ENCODE data around the gene SESN3.

SESN3 gene

GRCh38 chr11:95269036-95269819 is 38.2 kb upstream of the SESN3 start:
- TF ChIP-seq, protein P1, sequence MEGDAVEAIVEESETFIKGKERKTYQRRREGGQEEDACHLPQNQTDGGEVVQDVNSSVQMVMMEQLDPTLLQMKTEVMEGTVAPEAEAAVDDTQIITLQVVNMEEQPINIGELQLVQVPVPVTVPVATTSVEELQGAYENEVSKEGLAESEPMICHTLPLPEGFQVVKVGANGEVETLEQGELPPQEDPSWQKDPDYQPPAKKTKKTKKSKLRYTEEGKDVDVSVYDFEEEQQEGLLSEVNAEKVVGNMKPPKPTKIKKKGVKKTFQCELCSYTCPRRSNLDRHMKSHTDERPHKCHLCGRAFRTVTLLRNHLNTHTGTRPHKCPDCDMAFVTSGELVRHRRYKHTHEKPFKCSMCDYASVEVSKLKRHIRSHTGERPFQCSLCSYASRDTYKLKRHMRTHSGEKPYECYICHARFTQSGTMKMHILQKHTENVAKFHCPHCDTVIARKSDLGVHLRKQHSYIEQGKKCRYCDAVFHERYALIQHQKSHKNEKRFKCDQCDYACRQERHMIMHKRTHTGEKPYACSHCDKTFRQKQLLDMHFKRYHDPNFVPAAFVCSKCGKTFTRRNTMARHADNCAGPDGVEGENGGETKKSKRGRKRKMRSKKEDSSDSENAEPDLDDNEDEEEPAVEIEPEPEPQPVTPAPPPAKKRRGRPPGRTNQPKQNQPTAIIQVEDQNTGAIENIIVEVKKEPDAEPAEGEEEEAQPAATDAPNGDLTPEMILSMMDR (IDR thresholded peaks at IDR 0.05), result no peak

DNA sequence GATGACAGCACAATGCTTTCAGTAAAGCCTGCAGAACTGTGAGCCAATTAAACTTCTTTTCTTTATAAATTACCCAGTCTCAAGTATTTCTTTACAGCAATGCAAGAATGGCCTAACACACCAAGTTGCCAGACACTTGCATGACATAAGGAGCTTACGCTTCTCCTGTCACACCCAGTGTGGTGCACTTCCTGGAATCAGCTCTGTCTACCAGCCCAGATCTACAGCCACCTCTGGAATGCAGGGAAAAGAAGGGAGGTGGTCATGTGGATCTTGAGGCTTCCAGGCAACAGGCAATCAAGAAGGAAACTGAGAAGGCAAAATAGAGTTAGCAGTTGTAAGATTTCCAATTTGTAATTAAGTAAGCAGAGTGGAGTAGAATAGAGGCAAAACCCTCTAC is 37.4 kb upstream of the SESN3 start:
- Histone ChIP-seq H3K9ac (no peak overlapping the region), H3K9me3 (ENCODE audit: control insufficient read depth, low read length) (no peaks in the 10 kb centered on the region), H3K4me3 (ENCODE audit: low read depth, low read length) (no peak overlapping the region), H3K27ac (no peak overlapping the region), H3K4me1 (peaks cover 6% of the 10 kb centered on the region), H2AFZ (no peak overlapping the region), H3K4me2 (ENCODE audit: low read length) (no peak overlapping the region), H3K36me3 (ENCODE audit: control insufficient read depth, insufficient read depth, low read length) (no peaks in the 10 kb centered on the region), H3K79me2 (no peaks in the 10 kb centered on the region), H3K27me3 (ENCODE audit: control insufficient read depth, insufficient read depth, low read length) (no peaks in the 10 kb centered on the region)
- TF ChIP-seq, protein P1 (IDR thresholded peaks at IDR 0.05), result no peak

More at GRCh38 chr11:95269036-95269819, 38.2 kb upstream of the SESN3 start:
- Histone ChIP-seq H3K36me3 (ENCODE audit: control insufficient read depth, insufficient read depth, low read length) (no peaks in the 10 kb centered on the region), H3K79me2 (no peaks in the 10 kb centered on the region), H3K27ac (no peak overlapping the region), H3K9me3 (ENCODE audit: control insufficient read depth, low read length) (no peaks in the 10 kb centered on the region), H3K27me3 (ENCODE audit: control insufficient read depth, insufficient read depth, low read length) (no peaks in the 10 kb centered on the region), H3K4me3 (ENCODE audit: low read depth, low read length) (no peak overlapping the region), H3K4me2 (ENCODE audit: low read length) (no peak overlapping the region), H3K4me1 (peaks cover 6% of the 10 kb centered on the region), H3K9ac (no peak overlapping the region), H2AFZ (no peak overlapping the region)

DNA sequence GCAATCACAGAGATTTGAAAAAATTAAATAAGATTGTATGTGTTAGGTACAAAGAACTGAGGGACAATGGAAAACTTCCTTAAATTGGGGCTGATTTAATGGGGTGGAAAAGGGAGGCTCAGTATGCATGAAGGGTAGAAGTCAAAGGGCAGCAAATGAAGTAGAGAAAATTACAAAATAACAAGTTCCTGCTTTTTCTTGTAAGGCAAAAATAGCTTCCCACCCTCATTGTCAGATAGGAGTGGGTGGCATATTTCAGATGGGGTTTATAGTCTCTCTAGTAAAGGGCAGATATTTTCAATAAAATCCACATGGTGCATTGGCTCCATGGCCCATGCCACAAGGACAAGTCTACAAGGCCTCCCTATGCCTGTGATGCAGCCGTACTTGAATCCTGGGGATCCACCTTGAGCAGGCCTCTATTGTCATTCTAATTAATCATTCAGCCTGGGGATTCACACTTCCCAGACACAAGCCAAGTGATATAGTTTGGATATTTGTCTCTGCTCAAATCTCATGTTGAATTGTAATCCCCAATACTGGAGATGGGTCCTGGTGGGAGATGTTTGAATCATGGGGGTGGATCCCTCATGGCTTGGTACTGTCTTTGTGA is 36.7 kb upstream of the SESN3 start:
- Histone ChIP-seq H2AFZ (no peak overlapping the region), H3K4me1 (peaks cover 6% of the 10 kb centered on the region), H3K36me3 (ENCODE audit: control insufficient read depth, insufficient read depth, low read length) (no peaks in the 10 kb centered on the region), H3K9me3 (ENCODE audit: control insufficient read depth, low read length) (no peaks in the 10 kb centered on the region), H3K4me2 (ENCODE audit: low read length) (no peak overlapping the region), H3K4me3 (ENCODE audit: low read depth, low read length) (no peak overlapping the region), H3K27me3 (ENCODE audit: control insufficient read depth, insufficient read depth, low read length) (no peaks in the 10 kb centered on the region), H3K27ac (no peak overlapping the region), H3K9ac (no peak overlapping the region), H3K79me2 (no peaks in the 10 kb centered on the region)
- TF ChIP-seq, protein P1 (IDR thresholded peaks at IDR 0.05), result no peak

GRCh38 chr11:95266751-95267374 is 35.9 kb upstream of the SESN3 start:
- Histone ChIP-seq H3K36me3 (ENCODE audit: control insufficient read depth, insufficient read depth, low read length) (no peaks in the 10 kb centered on the region), H3K4me1 (peaks cover 6% of the 10 kb centered on the region), H3K27me3 (ENCODE audit: control insufficient read depth, insufficient read depth, low read length) (no peaks in the 10 kb centered on the region), H2AFZ (no peak overlapping the region), H3K9ac (no peak overlapping the region), H3K79me2 (no peaks in the 10 kb centered on the region), H3K9me3 (ENCODE audit: control insufficient read depth, low read length) (no peaks in the 10 kb centered on the region), H3K27ac (no peak overlapping the region), H3K4me2 (ENCODE audit: low read length) (no peak overlapping the region), H3K4me3 (ENCODE audit: low read depth, low read length) (no peak overlapping the region)
- TF ChIP-seq, protein P1 (IDR thresholded peaks at IDR 0.05), result no peak

Data from parathyroid adenoma (tissue), 2 donors.